HG03139 (cell line): Measurements from ENCODE around the gene LINGO3.

ENCODE experiments used
- ATAC-seq: cut with Tn5 transposase; IDR thresholded peaks from one replicate; pipeline ENCODE4 v1.9.1; 2021; ENCODE audit not compliant: unreplicated experiment

Gene LINGO3

DNA sequence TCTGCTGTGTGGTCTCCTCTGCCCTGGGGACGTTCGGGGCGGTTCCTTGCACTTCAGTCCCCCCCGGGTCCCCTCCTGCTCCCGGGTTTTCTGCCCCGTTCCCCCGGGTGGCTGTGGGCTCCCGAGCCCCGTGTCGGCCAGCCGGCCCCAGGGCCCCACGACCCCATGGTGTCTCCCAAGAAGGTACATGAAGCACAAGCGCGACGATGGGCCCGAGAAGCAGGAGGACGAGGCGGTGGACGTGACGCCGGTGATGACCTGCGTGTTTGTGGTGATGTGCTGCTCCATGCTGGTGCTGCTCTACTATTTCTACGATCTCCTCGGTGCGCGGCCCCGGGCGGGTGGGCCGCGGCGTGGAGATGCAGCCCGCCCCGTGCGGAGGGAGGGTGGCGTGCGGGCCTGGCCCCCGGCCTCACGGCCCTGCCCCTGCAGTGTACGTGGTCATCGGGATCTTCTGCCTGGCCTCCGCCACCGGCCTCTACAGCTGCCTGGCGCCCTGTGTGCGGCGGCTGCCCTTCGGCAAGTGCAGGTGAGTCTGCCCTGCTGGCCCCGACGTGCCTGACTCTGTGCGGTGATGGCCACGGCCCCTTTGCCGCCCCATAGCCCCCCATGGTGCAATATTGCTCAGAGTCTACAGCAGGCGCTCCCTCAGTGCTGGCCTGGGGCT lies 31.8 kb upstream of the LINGO3 start:
- ATAC-seq = no peak

DNA sequence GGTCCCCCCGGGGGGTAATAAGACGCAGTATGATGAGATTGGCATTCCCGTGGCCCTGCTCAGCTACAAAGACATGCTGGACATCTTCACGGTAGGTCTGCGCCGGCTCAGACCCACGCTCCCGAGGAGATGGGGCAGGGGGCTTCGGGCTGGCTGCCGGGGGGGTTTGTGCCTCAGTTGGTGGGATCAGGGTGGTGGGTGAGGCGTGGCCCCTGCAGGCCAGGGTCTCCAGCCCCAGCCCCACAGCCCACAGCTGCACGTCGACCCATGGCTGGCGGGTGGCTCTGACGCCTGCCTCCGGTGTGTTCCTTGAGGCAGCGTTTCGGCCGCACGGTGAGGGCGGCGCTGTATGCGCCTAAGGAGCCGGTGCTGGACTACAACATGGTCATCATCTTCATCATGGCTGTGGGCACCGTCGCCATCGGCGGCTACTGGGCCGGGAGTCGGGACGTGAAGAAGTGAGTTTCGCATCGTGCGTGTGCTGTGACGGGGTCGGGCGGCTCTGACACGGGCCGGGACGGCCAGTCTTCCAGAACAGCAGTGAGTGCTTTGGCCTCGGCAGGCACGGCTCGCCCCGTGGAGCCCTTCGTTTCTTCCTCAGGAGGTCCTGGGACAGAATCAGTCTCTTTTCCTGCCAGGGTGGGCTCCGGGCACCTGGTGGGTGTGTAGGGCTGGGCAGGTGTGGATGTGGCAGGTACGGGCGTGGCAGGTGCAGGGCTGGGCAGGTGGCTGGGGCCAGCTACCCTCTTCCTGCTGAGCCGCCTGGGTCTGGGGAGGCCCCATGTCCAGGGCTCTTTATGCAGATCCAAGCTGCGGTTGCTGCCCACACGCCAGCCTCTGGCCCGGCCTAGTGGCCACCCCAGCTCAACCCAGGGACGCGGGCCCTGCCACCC lies 31.0 kb upstream of the LINGO3 start:
- no peak for ATAC-seq

DNA sequence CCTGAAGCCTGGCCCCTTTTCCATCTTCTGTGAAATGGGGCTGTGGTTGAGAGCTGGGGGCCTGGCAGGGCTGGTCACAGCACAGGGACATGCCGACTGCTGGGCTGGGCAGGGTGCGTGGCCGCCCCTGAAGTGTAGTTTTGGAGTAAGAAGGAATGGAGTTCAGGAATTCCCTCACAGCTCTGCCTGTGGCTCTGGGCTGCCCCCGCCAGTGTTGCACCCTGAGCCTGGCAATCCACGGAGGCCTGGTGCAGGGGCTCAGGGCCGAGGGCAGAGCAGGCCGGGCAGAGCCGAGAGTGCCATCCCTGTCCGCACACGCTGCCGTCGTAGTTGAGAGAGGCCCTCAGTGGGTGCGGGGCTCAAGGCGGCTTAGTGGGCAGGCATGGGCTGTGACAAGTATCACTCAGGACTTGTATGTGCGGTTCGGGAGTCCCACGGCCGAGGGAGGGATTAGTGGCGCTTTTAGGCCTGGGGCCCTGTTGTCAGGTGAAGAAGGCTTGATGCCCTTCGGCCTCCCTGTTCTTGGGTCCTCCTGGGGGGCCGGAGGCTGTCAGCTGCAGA lies 30.2 kb upstream of the LINGO3 start:
- ATAC-seq = no peak

DNA sequence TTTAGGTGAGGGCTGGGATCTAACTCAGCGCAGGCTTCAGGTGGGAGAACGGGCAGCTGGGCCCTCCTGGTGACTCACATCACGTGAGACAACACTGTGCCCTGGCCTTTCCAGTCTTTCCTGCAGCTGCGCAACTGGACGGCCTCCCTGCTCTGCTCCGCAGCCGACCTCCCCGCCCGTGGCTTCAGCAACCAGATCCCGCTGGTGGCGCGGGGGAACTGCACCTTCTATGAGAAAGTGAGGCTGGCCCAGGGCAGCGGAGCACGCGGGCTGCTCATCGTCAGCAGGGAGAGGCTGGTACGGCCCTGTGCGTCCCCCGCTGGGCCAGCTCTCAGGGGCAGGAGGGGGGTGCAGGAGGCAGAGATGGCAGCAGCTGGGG lies 29.4 kb upstream of the LINGO3 start:
- ATAC-seq = no peak

DNA sequence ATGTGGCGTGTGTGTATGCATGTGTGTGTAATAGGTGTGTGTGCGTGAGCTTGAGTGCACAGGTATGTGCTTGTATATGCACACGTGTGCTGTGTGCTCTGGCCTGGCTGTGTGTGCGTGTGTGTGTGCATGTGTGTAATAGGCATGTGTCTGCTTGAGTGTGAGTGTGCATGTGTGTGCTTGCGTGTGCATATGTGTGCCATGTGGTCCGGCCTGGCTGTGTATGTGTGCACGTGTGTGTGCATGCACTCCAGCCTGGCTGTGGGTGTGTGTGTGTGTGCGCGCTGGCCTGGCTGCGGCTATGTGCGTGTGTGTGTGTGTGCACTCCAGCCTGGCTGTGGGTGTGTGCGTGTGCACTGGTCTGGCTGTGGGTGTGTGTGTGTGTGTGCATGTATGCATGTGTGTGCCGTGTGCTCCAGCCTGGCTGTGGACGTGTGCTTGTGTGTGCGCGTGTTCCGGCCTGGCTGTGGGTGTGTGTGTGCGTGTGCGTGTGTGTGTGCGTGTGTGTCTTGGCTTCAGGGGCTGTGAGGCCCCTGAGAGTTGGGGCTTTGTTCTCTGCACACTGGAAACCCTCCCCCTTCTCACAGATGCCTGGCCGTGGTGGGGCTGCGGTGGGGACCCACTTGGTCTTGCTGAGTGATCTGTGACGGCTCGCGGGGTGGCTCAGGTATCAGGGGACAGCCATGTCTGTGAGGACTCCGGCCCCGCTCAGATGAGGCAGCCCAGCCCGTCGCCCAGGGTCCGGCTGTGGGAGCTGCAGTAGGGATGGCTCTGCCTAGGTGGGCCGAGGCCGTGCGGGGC lies 28.8 kb upstream of the LINGO3 start:
- no peak for ATAC-seq

- no peak for ATAC-seq
These were observed 27.9 kb upstream of the LINGO3 start for GRCh38 chr19:2335848-2336247.

DNA sequence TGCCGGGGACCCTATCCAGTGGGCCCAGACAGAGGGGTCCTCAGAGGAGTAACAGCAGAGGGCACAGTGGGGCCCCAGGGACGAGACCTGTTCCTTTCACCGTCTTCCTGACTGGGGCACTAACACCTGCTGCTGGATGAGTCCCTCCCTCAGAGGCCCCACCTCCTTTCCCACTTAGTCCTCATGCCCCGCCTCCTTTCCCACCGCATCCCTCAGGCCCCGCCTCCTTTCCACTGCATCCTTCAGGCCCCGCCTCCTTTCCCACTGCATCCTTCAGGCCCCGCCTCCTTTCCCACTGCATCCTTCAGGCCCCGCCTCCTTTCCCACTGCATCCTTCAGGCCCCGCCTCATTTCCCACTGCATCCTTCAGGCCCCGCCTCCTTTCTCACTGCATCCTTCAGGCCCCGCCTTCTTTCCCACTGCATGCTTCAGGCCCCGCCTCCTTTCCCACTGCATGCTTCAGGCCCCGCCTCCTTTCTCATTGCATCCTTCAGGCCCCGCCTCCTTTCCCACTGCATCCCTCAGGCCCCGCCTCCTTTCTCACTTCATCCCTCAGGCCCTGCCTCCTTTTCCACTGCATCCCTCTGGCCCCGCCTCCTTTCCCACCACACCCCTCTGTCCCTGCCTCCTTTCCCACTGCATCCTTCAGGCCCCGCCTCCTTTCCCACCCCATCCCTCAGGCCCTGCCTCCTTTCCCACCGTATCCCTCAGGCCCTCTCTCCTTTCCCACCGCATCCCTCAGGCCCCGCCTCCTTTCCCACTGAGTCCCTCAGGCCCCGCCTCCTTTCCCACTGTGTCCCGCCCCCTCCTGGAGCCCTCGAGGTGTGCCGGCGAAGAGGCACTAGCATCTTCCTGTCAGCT lies 27.3 kb upstream of the LINGO3 start:
- ATAC-seq = no peak

GRCh38 chr19:2334426-2334825 lies 26.5 kb upstream of the LINGO3 start:
- ATAC-seq = no peak

DNA sequence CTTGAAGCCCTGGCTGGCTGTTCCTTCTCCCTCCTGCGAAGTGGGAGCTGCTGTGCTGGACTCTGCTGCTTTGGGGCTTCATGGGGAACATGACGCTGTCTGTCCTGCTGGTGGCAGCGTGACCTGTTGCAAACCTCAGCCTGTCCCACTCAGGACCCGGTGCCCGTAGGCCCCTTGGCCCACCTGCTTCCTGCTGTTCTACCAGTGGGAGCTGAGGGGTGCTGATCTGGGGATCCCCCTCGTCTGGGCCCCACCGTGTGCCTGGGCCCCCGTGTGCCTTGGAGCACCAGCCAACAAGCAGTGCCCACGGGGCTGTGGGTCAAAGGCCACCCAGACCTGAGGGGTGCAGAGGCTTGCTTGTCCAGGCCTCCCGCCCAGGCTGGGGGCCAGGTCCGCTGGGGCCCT lies 25.9 kb upstream of the LINGO3 start:
- no peak for ATAC-seq

DNA sequence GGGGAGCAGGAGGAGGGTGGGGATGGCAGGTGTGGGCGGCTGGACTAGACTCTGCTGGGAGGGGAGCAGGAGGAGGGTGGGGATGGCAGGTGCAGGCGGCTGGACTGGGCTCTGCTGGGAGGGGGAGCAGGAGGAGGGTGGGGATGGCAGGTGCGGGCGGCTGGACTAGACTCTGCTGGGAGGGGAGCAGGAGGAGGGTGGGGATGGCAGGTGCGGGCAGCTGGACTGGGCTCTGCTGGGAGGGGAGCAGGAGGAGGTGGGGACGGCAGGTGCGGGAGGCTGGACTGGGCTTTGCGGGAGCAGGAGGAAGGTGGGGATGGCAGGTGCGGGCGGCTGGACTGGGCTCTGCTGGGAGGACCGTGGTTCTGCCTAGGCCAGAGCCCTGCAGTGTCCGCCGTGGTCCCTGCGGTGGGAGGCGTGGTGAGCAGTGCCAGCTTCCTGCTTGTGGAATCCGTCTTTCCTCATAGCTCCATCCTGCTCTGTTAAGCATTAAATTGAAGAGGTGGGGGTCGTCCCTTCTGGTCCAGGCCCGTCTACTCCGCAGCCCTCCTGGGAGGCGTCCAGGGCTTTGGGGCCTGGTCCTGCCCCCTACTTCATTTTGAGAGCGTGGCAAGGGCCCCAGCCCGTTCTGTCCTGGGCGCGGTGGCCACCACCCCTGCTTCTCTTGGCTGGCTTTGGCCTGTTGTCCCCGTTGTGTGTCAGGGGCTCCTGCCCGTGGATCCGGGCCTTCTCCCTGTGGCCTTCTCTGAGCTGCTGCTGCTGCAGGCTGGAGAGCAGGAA lies 25.3 kb upstream of the LINGO3 start:
- ATAC-seq = no peak

DNA sequence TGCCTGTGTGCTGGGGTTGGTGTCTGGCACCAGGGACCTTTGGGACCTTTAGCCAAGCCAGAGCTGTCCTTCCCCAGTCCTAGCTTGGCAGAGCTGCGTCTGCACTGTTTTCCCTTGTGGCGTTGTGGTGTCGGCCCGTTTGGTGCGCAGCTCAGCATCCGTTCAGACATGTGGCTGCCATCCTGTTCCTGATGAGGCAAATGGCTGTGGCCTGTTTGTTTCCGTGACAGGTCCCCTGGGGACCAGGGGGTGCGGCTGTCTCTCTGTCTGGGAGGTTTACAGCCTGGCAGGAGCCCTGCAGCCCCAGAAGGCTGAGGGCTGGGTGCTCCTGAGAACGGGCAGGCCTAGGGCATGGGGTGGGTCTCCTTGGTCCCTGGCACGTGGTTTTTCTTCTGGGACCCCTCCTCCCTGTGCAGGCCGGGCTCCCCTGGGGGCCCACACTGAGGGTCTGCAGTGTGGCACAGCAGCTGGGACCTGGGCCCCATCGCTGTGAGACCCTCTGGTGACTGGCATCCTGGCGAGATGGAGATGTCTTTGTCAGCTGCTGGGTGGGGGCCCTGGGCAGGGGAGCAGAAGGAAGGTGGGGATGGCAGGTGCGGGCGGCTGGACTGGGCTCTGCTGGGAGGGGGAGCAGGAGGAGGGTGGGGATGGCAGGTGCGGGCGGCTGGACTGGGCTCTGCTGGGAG lies 24.5 kb upstream of the LINGO3 start:
- ATAC-seq = no peak

DNA sequence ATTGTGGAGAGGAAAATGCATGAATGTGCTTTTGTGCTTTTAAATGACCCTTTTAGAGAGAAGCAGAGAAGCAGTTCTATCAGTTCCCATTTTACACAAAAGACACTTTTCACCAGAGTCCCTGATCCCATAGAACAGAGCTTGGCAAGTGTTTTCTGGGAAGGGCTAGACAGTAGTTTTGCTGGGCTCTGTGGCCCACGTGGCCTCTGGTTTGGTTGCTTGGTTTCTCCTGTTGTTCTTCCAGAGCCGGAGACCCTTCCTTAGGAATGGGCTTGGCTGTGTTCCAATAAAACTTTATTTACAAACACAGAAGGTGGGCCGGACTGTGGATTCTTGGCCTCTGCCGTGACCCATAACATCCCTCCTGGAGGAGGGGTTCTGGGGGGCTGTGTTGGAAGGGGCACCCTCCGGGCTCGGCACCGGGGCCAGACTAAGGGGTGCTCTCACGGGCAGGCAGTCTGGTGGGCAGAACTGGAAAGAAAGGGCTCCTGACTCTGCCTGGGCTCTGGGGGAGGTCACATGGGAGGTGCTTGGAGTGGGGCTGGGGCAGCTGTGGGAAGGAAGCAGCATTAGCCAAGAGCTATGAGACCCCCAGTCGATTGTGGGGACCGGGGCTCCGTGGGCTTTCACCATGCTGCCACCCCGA lies 23.8 kb upstream of the LINGO3 start:
- ATAC-seq = no peak

DNA sequence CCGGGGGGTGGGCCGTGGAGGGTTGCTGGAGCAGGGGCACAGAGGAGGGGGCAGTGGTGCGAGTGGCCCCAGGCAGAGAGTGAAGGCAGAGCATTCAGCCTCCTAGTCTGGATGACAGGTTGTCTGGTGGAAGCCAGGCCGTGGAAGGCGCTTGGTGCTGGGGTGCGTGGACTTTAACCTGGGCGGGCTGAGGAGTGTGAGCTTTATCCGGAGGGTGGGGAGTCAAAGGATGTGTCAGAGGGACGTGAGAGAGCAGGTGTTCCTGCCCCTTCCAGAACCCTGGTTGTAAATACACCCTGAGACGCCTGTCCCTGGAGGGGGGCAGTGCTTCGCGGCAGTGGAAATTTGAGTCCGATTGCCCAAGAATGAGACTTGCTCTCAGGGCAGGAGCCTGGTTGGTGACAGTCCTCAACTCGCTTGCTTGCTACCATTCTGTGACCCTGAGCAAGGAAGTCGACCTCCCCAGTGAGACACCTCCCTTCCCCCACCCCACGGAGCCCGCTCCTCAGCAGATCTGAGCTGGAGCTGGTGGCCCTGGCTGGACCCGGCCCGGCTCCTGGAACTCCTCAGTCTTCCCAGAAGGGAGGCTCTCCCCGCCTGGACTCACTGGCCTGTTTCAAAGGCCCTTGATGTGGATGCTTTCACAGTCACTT lies 22.8 kb upstream of the LINGO3 start:
- ATAC-seq = no peak

GRCh38 chr19:2330255-2330631 lies 22.3 kb upstream of the LINGO3 start:
- ATAC-seq = no peak

GRCh38 chr19:2329501-2329916 lies 21.6 kb upstream of the LINGO3 start:
- no peak for ATAC-seq

DNA sequence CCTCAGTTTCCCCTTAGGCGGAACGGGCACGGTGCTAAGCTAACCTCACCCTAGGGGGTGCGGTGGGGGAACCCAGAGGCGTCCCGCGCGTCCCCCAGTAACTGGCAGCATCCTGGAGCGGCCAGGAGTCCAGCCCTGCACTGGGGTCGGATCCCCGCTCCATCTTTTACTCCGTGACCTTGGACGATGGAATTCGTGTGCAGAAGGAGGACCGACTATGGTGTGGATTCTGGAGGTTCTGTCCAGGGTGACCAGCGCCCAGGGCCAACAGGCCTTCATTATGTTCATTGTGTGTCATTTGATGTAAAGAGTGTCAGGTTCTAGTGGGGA lies 21.2 kb upstream of the LINGO3 start:
- ATAC-seq = no peak

GRCh38 chr19:2328401-2329148 lies 20.6 kb upstream of the LINGO3 start, which contains the start of the genes LSM7 and SPPL2B:
Gene LSM7, minus strand, starts transcription at chr19:2328586. Its CDS starts 20 bp downstream, at chr19:2328566.
Gene SPPL2B, plus strand, starts transcription at chr19:2328684. Its CDS starts 26 bp downstream, at chr19:2328710.
- ATAC-seq = peak; percentile 35
